B cell (primary cell): ENCODE measurements around the gene EDC4.

Experiments
- EZH2 ChIP-seq: IDR thresholded peaks from 2 replicates; pipeline ENCODE4 v1.6.1; 2012; ENCODE audit warnings: borderline replicate concordance, low read depth, mild to moderate bottlenecking, moderate library complexity, low read length; ENCODE audit not compliant: insufficient read depth, poor library complexity, severe bottlenecking
- TF ChIP-seq, protein P1 (sequence below): fragments of 200-600 bp; IDR thresholded peaks from one replicate; pipeline ENCODE4 v1.8.0; 2022; ENCODE audit warnings: antibody characterized with exemption, mild to moderate bottlenecking

DNA sequence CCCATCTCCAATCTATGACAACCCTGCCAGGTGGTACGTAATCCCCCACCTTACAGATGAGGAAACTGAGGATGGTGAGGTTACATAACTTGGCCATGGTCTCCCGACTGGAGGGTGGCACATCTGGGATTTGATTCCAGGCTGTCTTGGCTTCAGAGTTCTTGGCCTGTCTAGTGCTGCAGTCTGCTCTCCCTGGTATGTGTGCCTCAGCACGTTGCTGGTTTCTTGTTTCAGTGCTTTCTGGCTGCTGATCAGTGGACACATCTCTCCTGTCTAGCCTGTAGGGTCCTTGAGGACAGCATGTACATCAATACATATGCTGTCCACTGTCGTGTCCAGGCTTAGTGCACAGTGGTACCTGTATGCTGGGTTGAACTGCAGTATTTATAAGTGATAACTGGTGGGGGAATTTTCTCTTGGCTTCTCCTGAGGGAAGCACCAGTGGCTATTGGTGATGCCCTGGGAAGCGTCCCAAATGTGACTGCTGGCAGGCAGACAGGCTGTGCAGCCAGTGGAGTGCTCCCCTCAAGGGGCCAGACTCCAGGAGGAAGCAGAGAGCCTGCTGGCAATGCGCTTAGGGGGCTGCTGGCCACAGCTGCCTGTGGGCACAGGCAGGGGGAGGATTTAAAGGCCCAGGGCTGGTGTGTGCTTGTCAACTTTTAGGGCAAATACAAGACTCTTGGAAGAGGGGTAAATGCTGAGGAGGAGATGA, 44.4 kb downstream of the EDC4 start:
- TF ChIP-seq, protein P1, sequence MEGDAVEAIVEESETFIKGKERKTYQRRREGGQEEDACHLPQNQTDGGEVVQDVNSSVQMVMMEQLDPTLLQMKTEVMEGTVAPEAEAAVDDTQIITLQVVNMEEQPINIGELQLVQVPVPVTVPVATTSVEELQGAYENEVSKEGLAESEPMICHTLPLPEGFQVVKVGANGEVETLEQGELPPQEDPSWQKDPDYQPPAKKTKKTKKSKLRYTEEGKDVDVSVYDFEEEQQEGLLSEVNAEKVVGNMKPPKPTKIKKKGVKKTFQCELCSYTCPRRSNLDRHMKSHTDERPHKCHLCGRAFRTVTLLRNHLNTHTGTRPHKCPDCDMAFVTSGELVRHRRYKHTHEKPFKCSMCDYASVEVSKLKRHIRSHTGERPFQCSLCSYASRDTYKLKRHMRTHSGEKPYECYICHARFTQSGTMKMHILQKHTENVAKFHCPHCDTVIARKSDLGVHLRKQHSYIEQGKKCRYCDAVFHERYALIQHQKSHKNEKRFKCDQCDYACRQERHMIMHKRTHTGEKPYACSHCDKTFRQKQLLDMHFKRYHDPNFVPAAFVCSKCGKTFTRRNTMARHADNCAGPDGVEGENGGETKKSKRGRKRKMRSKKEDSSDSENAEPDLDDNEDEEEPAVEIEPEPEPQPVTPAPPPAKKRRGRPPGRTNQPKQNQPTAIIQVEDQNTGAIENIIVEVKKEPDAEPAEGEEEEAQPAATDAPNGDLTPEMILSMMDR, result no peak
- no peak for TF ChIP-seq EZH2
